CD4-positive, alpha-beta memory T cell (primary cell): ENCODE results near the gene TGFB2. TPM values are rescaled to one million over a fixed set of nuclear protein-coding genes. Genes with fewer than 3 reads are reported as not detected.

Experiments
- CTCF ChIA-PET: fragments of 350-600 bp; sonication (Branson Sonifier 250); formaldehyde crosslinking; loops from one replicate; lab custom pipeline; 2021; ENCODE audit warnings: inconsistent platforms; ENCODE audit not compliant: partially characterized antibody; lab: Charles Lee
- POLR2A ChIA-PET: fragments of 350-600 bp; sonication (Branson Sonifier 250); formaldehyde crosslinking; loops from one replicate; lab custom pipeline; 2021; ENCODE audit not compliant: partially characterized antibody; lab: Charles Lee
- DNase-seq, 5 donors: peaks; one replicate each; pipeline versions ENCODE4 v3.0.0 to v3.0.0-alpha.2; 2020 to 2022; ENCODE audit warnings: mixed read lengths in 1 of 5
- H3K27ac ChIP-seq: one replicate; pipeline ENCODE4 v1.7.0; 2013; ENCODE audit warnings: low read depth, low read length
- H3K27me3 ChIP-seq: 2 replicates; pipeline ENCODE4 v1.7.0; 2013; ENCODE audit warnings: mild to moderate bottlenecking, low read length, moderate library complexity; ENCODE audit not compliant: insufficient read depth
- H3K36me3 ChIP-seq: 2 replicates; pipeline ENCODE4 v1.7.0; 2013; ENCODE audit warnings: mild to moderate bottlenecking, low read length, moderate library complexity; ENCODE audit not compliant: insufficient read depth
- H3K4me1 ChIP-seq: 2 replicates; pipeline ENCODE4 v1.7.0; 2013; ENCODE audit warnings: mild to moderate bottlenecking, low read length, moderate library complexity; ENCODE audit not compliant: insufficient read depth
- H3K4me3 ChIP-seq, 2 donors: one replicate each; pipeline ENCODE4 v1.7.0; 2013; ENCODE audit warnings: low read length in 2 of 2, mild to moderate bottlenecking in 1 of 2
- H3K9me3 ChIP-seq, 2 donors: one replicate each; pipeline ENCODE4 v1.7.0; 2013; ENCODE audit warnings: low read length in 2 of 2, control low read depth in 1 of 2; ENCODE audit not compliant: control insufficient read depth in 1 of 2
- H3K27ac Mint-ChIP-seq, 7 donors: one replicate each; pipeline ENCODE4 v1.8.0; 2020 to 2021; ENCODE audit warnings: mixed read lengths in 7 of 7, mild to moderate bottlenecking in 6 of 7, inconsistent platforms in 3 of 7, moderate library complexity in 3 of 7
- H3K27me3 Mint-ChIP-seq, 2 donors: one replicate each; pipeline ENCODE4 v1.8.0; 2020 to 2021; ENCODE audit warnings: mixed read lengths in 2 of 2
- H3K36me3 Mint-ChIP-seq, 2 donors: one replicate each; pipeline ENCODE4 v1.8.0; 2020 to 2021; ENCODE audit warnings: mixed read lengths in 2 of 2, inconsistent platforms in 1 of 2, mild to moderate bottlenecking in 1 of 2
- H3K4me1 Mint-ChIP-seq, 4 donors: one replicate each; pipeline ENCODE4 v1.8.0; 2020 to 2021; ENCODE audit warnings: mixed read lengths in 4 of 4, mild to moderate bottlenecking in 1 of 4
- H3K4me3 Mint-ChIP-seq, 8 donors: one replicate each; pipeline ENCODE4 v1.8.0; 2020 to 2021; ENCODE audit warnings: mixed read lengths in 8 of 8, mild to moderate bottlenecking in 7 of 8, moderate library complexity in 6 of 8, inconsistent platforms in 3 of 8
- H3K9me3 Mint-ChIP-seq, 8 donors: one replicate each; pipeline ENCODE4 v1.8.0; 2020 to 2021; ENCODE audit warnings: mixed read lengths in 8 of 8, mild to moderate bottlenecking in 5 of 8, inconsistent platforms in 3 of 8, moderate library complexity in 1 of 8
- intact Hi-C: fragments of 100-400 bp; cut with micrococcal nuclease; formaldehyde crosslinking; loops from one replicate; pipeline ENCODE4 v1.15.1; 2023
- polyA plus RNA-seq, 2 donors: library from polyadenylated mRNA; unstranded; fragments of 300-500 nt; fragmentation: Illumina TruSeq; gene quantifications; one replicate each; pipeline ENCODE4 v1.2.3, GENCODE V29; 2021
- total RNA-seq, 2 experiments: library from RNA; stranded (reverse); gene quantifications; one replicate each; pipeline ENCODE4 v1.2.3, GENCODE V29; 2021

TGFB2 gene
- total and polyA plus RNA-seq, 4 experiments from 2014 or later = not detected

DNA sequence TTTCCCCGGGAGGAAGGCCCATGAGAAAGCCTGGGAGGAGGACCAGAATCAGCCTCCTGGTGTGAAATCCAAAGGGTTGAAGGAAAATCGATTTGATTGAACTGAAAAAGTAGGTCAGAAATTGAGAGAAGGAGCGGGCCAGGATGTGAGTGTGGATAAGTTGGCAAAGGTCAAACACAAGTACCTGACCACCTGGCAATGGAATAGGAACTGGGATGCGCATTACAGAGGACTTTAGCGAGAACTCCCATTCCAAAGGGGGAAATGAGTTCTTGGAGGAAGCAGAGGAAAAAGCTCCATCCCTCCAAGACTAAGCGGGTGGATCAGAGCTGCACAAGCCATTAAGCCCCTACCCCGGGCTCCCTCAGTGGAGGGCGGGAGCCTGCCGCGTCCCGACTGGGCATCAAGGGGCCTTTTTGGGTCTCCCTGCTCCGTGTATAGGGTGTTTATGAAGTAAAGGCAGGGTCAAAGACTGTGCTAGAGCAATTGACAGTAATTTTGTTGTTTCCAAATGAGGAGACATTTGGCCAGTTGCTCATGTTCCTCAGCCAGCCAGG, 56.4 kb downstream of the TGFB2 start:
- peak overlapping the region in 1 of 8 donors; percentile 9 for H3K4me3 Mint-ChIP-seq
- H3K27ac Mint-ChIP-seq = no peak overlapping the region
- no peak overlapping the region for H3K27ac ChIP-seq
- peaks cover 2 to 4% of the 10 kb centered on the region in 2 donors for H3K27me3 Mint-ChIP-seq
- POLR2A ChIA-PET = no interaction called here
- no peaks in the 10 kb centered on the region for H3K36me3 Mint-ChIP-seq
- no peaks in the 10 kb centered on the region for H3K9me3 ChIP-seq
- H3K27me3 ChIP-seq = no peaks in the 10 kb centered on the region
- H3K4me1 Mint-ChIP-seq = no peaks in the 10 kb centered on the region
- H3K4me1 ChIP-seq = no peaks in the 10 kb centered on the region
- intact Hi-C loops = no loop called here
- no peak overlapping the region for H3K4me3 ChIP-seq
- no peaks in the 10 kb centered on the region for H3K9me3 Mint-ChIP-seq
- no peak for DNase-seq
- H3K36me3 ChIP-seq = no peaks in the 10 kb centered on the region
- CTCF ChIA-PET = no interaction called here

- H3K27ac Mint-ChIP-seq = peak overlapping the region in 1 of 7 donors; percentile 43
- Histone ChIP-seq H3K4me1 (no peaks in the 10 kb centered on the region), H3K27me3 (no peaks in the 10 kb centered on the region), H3K27ac (no peak overlapping the region), H3K36me3 (no peaks in the 10 kb centered on the region), H3K9me3 (no peaks in the 10 kb centered on the region), H3K4me3 (no peak overlapping the region)
- H3K36me3 Mint-ChIP-seq = no peaks in the 10 kb centered on the region
- ChIA-PET CTCF (no interaction called here), POLR2A (no interaction called here)
- no peak overlapping the region for H3K4me3 Mint-ChIP-seq
- H3K27me3 Mint-ChIP-seq = peaks cover 2 to 4% of the 10 kb centered on the region in 2 donors
- no peak for DNase-seq
- H3K9me3 Mint-ChIP-seq = no peaks in the 10 kb centered on the region
- intact Hi-C loops = no loop called here
- no peaks in the 10 kb centered on the region for H3K4me1 Mint-ChIP-seq
Measured at GRCh38 chr1:218401998-218402785, 57.1 kb downstream of the TGFB2 start.

GRCh38 chr1:218402786-218403120, 57.6 kb downstream of the TGFB2 start:
- Mint-ChIP-seq H3K27me3 (peaks cover 0 to 2% of the 10 kb centered on the region in 2 donors), H3K27ac (no peak overlapping the region), H3K9me3 (peaks cover 0 to 2% (median 0%) of the 10 kb centered on the region in 8 donors), H3K4me1 (no peaks in the 10 kb centered on the region), H3K4me3 (no peak overlapping the region), H3K36me3 (no peaks in the 10 kb centered on the region)
- Histone ChIP-seq H3K27ac (no peak overlapping the region), H3K4me1 (no peaks in the 10 kb centered on the region), H3K36me3 (no peaks in the 10 kb centered on the region), H3K9me3 (no peaks in the 10 kb centered on the region), H3K4me3 (no peak overlapping the region), H3K27me3 (no peaks in the 10 kb centered on the region)
- no peak for DNase-seq
- intact Hi-C loops = no loop called here
- CTCF ChIA-PET = no interaction called here
- POLR2A ChIA-PET = no interaction called here

- no peaks in the 10 kb centered on the region for H3K4me1 ChIP-seq
- no peaks in the 10 kb centered on the region for H3K27me3 ChIP-seq
- H3K36me3 ChIP-seq = no peaks in the 10 kb centered on the region
- intact Hi-C loops = no loop called here
- no peak for DNase-seq
- H3K27ac ChIP-seq = no peak overlapping the region
- no peaks in the 10 kb centered on the region for H3K9me3 ChIP-seq
- CTCF ChIA-PET = no interaction called here
- POLR2A ChIA-PET = no interaction called here
- H3K9me3 Mint-ChIP-seq = peaks cover 0 to 2% (median 0%) of the 10 kb centered on the region in 8 donors
- H3K27me3 Mint-ChIP-seq = no peaks in the 10 kb centered on the region
- no peak overlapping the region for H3K4me3 Mint-ChIP-seq
- no peaks in the 10 kb centered on the region for H3K36me3 Mint-ChIP-seq
- no peaks in the 10 kb centered on the region for H3K4me1 Mint-ChIP-seq
- H3K4me3 ChIP-seq = no peak overlapping the region
- H3K27ac Mint-ChIP-seq = no peak overlapping the region
Measured at GRCh38 chr1:218403300-218403699, 58.2 kb downstream of the TGFB2 start.

GRCh38 chr1:218407630-218408029, 62.5 kb downstream of the TGFB2 start:
- H3K27me3 ChIP-seq = no peaks in the 10 kb centered on the region
- Mint-ChIP-seq H3K36me3 (no peaks in the 10 kb centered on the region), H3K4me3 (no peak overlapping the region), H3K27ac (no peak overlapping the region), H3K4me1 (no peaks in the 10 kb centered on the region), H3K9me3 (peaks cover 0 to 4% (median 0%) of the 10 kb centered on the region in 8 donors), H3K27me3 (peaks cover 0 to 3% of the 10 kb centered on the region in 2 donors)
- ChIA-PET POLR2A (no interaction called here), CTCF (no interaction called here)
- H3K27ac ChIP-seq = no peak overlapping the region
- intact Hi-C loops = no loop called here
- H3K4me1 ChIP-seq = no peaks in the 10 kb centered on the region
- no peaks in the 10 kb centered on the region for H3K9me3 ChIP-seq
- no peaks in the 10 kb centered on the region for H3K36me3 ChIP-seq
- H3K4me3 ChIP-seq = no peak overlapping the region
- DNase-seq = no peak

DNA sequence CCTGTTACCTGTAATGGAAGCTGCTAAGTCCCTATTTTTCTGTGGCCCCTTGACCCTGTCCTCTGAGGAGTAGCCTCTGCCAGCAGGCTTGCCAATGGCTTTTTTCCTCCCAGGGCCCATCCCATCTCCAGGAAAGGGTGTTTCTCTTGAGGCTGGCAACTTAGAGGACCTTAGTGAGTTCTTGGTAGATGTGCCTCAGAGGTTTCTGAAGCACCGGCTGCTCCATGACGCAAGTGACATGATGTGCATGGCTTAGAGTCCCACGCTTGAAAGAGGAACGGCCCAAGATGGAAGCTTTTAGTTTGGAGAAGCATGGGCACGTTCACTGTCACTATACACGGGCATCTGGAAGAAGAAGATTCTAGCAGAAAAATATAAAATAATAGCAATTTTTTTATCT, 63.0 kb downstream of the TGFB2 start:
- intact Hi-C loops = no loop called here
- no peaks in the 10 kb centered on the region for H3K4me1 ChIP-seq
- no peak for DNase-seq
- no peaks in the 10 kb centered on the region for H3K4me1 Mint-ChIP-seq
- peaks cover 0 to 3% of the 10 kb centered on the region in 2 donors for H3K27me3 Mint-ChIP-seq
- peaks cover 0 to 4% (median 0%) of the 10 kb centered on the region in 8 donors for H3K9me3 Mint-ChIP-seq
- H3K4me3 Mint-ChIP-seq = no peak overlapping the region
- H3K36me3 ChIP-seq = no peaks in the 10 kb centered on the region
- no peaks in the 10 kb centered on the region for H3K36me3 Mint-ChIP-seq
- H3K27ac Mint-ChIP-seq = no peak overlapping the region
- no peaks in the 10 kb centered on the region for H3K27me3 ChIP-seq
- no peak overlapping the region for H3K4me3 ChIP-seq
- CTCF ChIA-PET = no interaction called here
- POLR2A ChIA-PET = no interaction called here
- no peaks in the 10 kb centered on the region for H3K9me3 ChIP-seq
- no peak overlapping the region for H3K27ac ChIP-seq

DNA sequence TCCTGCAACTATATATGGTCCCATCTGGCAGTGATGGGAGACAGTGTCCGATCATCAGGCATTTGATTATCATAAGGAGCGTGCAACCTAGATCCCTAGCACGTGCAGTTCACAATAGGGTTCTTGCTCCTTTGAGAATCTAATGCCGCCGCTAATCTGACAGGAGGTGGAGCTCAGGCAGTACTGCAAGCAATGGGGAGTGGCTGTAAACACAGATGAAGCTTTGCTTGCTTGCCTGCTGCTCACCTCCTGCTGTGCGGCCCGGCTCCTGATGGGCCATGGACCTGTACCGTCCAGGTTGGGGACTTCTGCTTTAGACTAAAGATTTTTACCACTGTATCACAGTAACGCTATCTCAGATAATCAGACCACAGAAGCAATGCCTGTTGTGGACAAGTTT, 63.8 kb downstream of the TGFB2 start:
- Histone ChIP-seq H3K9me3 (no peaks in the 10 kb centered on the region), H3K36me3 (no peaks in the 10 kb centered on the region), H3K4me1 (no peaks in the 10 kb centered on the region), H3K4me3 (no peak overlapping the region), H3K27me3 (no peaks in the 10 kb centered on the region), H3K27ac (no peak overlapping the region)
- DNase-seq = no peak
- intact Hi-C loops = no loop called here
- CTCF ChIA-PET = no interaction called here
- no peaks in the 10 kb centered on the region for H3K4me1 Mint-ChIP-seq
- peaks cover 0 to 3% of the 10 kb centered on the region in 2 donors for H3K27me3 Mint-ChIP-seq
- H3K4me3 Mint-ChIP-seq = no peak overlapping the region
- H3K36me3 Mint-ChIP-seq = no peaks in the 10 kb centered on the region
- H3K9me3 Mint-ChIP-seq = peaks cover 0 to 4% (median 0%) of the 10 kb centered on the region in 8 donors
- POLR2A ChIA-PET = no interaction called here
- no peak overlapping the region for H3K27ac Mint-ChIP-seq
